Natural killer cell treated with Interleukin-12 subunit alpha and Interleukin-12 subunit beta and Interleukin-15 and Interleukin-18, amount 100 ng/mL, for 72 hours (primary cell): ENCODE data around the gene STYXL1. TPM values are rescaled to one million over a fixed set of nuclear protein-coding genes. Genes with fewer than 3 reads are reported as not detected.
"Not testable (repeated sequence)": the region's sequence is repeated elsewhere in the genome, so short reads cannot be mapped to it uniquely, and the experiment has no call there.

ENCODE experiments used
- ATAC-seq, 2 donors: fragments of 150-1000 bp; cut with Tn5 transposase in 1 of 2; sonication (Bioruptor Pico), chemical (Tn5 transposase) in 1 of 2; 2 replicates each; pipeline ENCODE4 v1.10.0; 2021
- DNase-seq: peaks from one replicate; pipeline ENCODE4 v3.0.0; 2022; ENCODE audit warnings: low spot score
- H3K27ac Mint-ChIP-seq, 2 donors: 1 replicate in 1 of 2; 2 replicates in 1 of 2; pipeline ENCODE4 v1.8.0; 2022; ENCODE audit warnings: mixed read lengths in 2 of 2, mild to moderate bottlenecking in 1 of 2, moderate library complexity in 1 of 2
- H3K27me3 Mint-ChIP-seq, 2 donors: 1 replicate in 1 of 2; 2 replicates in 1 of 2; pipeline ENCODE4 v1.8.0; 2022; ENCODE audit warnings: mixed read lengths in 2 of 2
- H3K36me3 Mint-ChIP-seq: one replicate; pipeline ENCODE4 v1.8.0; 2022; ENCODE audit warnings: mixed read lengths
- H3K4me1 Mint-ChIP-seq, 2 donors: 1 replicate in 1 of 2; 2 replicates in 1 of 2; pipeline ENCODE4 v1.8.0; 2022; ENCODE audit warnings: low read depth in 2 of 2, mixed read lengths in 2 of 2, mild to moderate bottlenecking in 1 of 2
- H3K4me3 Mint-ChIP-seq: one replicate; pipeline ENCODE4 v1.8.0; 2022; ENCODE audit warnings: mixed read lengths
- H3K9me3 Mint-ChIP-seq: 2 replicates; pipeline ENCODE4 v1.8.0; 2022; ENCODE audit warnings: mixed read lengths
- total RNA-seq, 2 donors: library from RNA; stranded (reverse); gene quantifications; one replicate each; pipeline ENCODE4 v1.2.3, GENCODE V29; 2022

The STYXL1 gene
- total RNA-seq, 2 donors from 2014 or later, result 36.6 to 56.4 TPM

DNA sequence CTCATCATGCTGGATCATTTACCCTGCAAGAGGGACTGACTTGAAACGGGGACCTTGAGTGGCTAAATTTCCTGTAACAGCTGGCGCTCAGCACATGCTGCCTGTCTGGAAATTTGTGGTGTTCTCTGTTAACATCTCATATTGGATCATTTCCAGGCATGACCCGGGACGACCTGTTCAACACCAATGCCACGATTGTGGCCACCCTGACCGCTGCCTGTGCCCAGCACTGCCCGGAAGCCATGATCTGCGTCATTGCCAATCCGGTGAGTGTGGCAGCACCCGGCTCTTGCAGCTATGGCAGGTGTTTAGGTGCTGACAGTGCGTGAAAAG, 10.0 kb upstream of the STYXL1 start:
- no peak for DNase-seq
- no peak for ATAC-seq
- Mint-ChIP-seq H3K27ac (no peak overlapping the region), H3K27me3 (no peaks in the 10 kb centered on the region), H3K36me3 (peaks cover 2% of the 10 kb centered on the region), H3K4me3 (no peak overlapping the region), H3K4me1 (peaks cover 10 to 15% of the 10 kb centered on the region in 2 donors), H3K9me3 (no peaks in the 10 kb centered on the region)

DNA sequence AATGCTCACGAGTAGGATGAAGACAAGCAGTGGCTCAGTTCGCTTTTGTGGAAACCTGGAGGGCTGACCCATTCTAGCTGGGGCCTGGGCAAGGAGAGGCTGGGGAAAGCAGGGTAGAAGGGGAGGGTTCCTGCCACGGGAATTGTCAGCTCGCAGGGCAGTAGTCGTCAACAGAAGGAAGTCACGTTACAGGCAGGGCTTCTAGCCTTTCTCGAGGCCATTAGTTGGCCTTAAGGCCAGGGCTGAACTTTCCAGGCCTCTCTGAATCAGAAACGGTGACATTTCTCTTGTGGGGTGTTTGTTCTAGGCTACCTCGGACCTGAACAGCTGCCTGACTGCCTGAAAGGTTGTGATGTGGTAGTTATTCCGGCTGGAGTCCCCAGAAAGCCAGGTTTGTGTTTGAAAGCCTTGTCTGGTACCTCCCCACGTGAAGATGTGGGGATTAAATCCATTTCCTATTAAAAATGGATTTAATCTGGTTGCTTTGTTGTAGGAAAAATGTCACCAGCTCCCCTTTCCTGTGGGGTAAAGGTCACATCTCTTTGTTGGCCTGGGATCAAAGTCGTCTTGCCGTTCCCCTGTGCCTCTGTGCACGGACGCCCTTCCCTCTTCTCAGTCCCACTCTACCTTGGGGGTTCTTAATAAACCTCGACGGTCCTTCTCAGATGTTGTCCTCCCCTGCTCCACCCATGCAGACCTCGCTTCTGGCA, 9.5 kb upstream of the STYXL1 start:
- DNase-seq, result no peak
- no peak for ATAC-seq
- Mint-ChIP-seq H3K27ac (no peak overlapping the region), H3K36me3 (no peaks in the 10 kb centered on the region), H3K4me3 (no peak overlapping the region), H3K4me1 (peaks cover 12 to 16% of the 10 kb centered on the region in 2 donors), H3K9me3 (no peaks in the 10 kb centered on the region), H3K27me3 (no peaks in the 10 kb centered on the region)

DNA sequence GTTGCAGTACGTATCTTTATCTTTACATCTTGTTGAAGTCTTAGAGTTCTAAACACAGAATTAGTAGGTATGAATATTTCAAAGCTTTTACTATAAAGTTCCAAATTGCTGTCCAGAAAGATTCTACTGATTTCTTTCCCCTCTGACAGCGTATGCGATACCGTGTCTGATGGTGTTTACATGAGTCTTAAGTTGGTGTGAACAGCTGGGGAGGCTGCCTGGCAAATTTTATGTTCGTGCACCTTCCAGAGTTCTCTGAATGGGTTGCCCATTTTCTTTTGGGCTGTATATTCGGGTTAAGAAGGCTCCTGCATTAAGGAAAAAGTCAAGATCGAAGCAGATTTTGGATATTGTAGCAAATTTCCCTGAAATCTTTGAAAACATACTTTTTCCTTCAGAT, 8.4 kb upstream of the STYXL1 start:
- Mint-ChIP-seq H3K4me1 (peaks cover 19 to 22% of the 10 kb centered on the region in 2 donors), H3K9me3 (no peaks in the 10 kb centered on the region), H3K36me3 (no peaks in the 10 kb centered on the region), H3K4me3 (no peak overlapping the region), H3K27ac (no peak overlapping the region), H3K27me3 (no peaks in the 10 kb centered on the region)
- DNase-seq, result no peak
- no peak for ATAC-seq

DNA sequence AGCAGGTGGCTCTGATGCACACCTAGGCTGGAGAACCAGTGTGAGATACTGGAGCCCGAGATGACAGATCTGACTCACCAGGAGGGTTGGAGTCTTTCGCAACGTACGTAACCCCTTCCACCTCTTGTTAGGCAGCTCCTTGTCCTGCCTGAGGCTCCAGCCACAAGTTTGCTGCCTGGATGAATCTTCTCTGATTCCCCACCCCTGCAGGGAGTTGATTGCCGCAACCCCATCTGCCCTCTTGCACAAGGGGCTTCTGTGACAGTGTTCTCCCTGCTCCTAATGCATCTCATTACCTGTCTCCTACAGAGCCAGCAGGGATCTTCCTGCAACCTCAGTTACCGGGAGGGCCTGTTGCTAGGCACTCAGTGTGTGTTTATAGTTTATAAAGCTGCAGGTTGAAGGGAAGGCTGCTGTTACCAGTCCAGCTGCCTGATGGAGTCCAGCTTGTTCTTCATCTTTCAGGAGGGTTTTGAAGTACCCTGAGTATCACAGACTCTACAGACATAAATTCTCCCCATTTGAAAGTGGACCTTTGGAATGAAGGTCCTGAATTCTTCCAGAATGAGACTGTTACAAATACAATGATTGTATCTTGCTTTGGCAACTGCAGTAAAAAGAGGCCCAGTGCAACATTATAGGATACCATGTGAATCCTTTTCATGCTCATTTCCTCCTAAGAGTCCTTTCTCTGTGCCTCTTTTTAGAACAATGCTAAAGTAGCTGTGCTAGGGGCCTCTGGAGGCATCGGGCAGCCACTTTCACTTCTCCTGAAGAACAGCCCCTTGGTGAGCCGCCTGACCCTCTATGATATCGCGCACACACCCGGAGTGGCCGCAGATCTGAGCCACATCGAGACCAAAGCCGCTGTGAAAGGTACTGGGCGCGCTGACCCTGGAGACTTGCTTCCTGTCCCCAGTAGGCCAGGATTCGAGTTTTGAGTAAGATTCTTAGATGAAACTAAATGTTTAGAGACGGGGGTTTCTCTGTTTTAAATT, 6.6 kb upstream of the STYXL1 start:
- H3K27ac Mint-ChIP-seq, result peak overlapping the region in 1 of 2 donors; percentile 31
- peak; percentile 62 to 67 for ATAC-seq
- peaks cover under 1% of the 10 kb centered on the region for H3K9me3 Mint-ChIP-seq
- no peak overlapping the region for H3K4me3 Mint-ChIP-seq
- H3K27me3 Mint-ChIP-seq, result no peaks in the 10 kb centered on the region
- DNase-seq, result no peak
- peaks cover 7% of the 10 kb centered on the region for H3K36me3 Mint-ChIP-seq
- peaks cover 31% of the 10 kb centered on the region in 2 donors for H3K4me1 Mint-ChIP-seq

DNA sequence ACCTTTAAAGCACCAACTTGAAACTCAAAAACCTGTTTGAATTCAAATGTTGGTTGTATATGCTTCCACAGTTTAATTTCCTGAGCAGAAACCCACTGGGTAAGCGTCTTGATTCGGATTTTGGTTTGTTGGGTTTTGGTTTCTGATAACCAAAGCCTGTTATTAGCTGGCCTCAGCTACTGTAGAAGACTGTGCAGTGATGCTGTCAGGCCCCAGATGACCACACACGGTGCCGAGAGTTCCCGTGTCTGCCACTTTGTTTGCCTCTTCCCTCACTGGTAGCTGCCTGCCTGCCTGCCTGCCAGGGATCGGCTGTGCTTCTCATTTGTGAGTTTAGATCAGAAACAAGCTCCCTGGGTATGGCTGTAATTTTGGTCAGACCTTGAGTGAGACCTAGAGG, 5.7 kb upstream of the STYXL1 start:
- ATAC-seq (no peak), DNase-seq (no peak)
- peak overlapping the region; percentile 31 to 68 for H3K27ac Mint-ChIP-seq
- no peak overlapping the region for H3K4me3 Mint-ChIP-seq
- peaks cover 12% of the 10 kb centered on the region for H3K36me3 Mint-ChIP-seq
- peaks cover 35 to 36% of the 10 kb centered on the region in 2 donors for H3K4me1 Mint-ChIP-seq
- peaks cover 4% of the 10 kb centered on the region for H3K9me3 Mint-ChIP-seq
- H3K27me3 Mint-ChIP-seq, result no peaks in the 10 kb centered on the region

DNA sequence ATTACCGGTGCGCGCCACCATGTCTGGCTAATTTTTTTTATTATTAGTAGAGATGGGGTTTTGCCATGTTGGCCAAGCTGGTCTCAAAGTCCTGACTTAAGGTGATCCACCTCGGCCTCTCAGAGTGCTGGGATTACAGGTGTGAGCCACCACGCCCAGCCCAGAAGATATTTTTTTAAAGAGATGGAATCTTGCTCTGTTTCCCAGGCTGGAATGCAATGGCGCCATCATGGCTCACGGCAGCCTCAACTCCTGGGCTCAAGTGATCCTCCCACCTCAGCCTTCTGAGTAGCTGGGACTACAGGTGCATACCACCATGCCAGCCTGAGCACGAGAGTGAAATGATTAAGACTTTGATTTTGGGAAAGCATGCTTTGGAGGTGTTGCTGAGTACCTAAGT, 4.9 kb upstream of the STYXL1 start:
- not testable (repeated sequence) for ATAC-seq, H3K9me3 Mint-ChIP-seq, H3K27me3 Mint-ChIP-seq, DNase-seq, H3K4me3 Mint-ChIP-seq
- Mint-ChIP-seq H3K27ac (peak overlapping the region; percentile 31 to 68), H3K36me3 (peaks cover 12% of the 10 kb centered on the region), H3K4me1 (peaks cover 35 to 37% of the 10 kb centered on the region in 2 donors)

DNA sequence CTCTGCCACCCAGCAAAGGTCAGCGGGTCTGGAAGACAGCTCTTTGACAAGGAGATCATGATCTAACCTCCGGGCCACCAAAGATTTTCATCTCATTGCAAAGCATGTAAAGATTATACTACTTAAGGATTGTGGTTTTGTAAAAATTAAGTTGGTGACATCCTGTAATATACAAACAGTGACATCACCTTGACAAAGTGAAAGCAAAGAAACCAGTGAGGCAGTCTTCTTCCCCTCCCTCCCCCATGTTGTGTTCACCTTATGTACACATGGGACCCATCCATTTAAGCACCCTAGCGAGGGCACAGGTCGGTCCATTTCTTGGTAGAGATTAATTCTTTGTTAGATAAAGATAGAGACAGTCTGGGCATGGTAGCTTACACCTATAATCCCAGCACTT, 4.0 kb upstream of the STYXL1 start:
- peak overlapping the region; percentile 76 to 80 for H3K27ac Mint-ChIP-seq
- peaks cover 4% of the 10 kb centered on the region for H3K9me3 Mint-ChIP-seq
- DNase-seq (no peak), ATAC-seq (no peak)
- peaks cover 12% of the 10 kb centered on the region for H3K36me3 Mint-ChIP-seq
- peak overlapping the region; percentile 59 for H3K4me3 Mint-ChIP-seq
- H3K27me3 Mint-ChIP-seq, result no peaks in the 10 kb centered on the region
- peaks cover 35 to 37% of the 10 kb centered on the region in 2 donors for H3K4me1 Mint-ChIP-seq

DNA sequence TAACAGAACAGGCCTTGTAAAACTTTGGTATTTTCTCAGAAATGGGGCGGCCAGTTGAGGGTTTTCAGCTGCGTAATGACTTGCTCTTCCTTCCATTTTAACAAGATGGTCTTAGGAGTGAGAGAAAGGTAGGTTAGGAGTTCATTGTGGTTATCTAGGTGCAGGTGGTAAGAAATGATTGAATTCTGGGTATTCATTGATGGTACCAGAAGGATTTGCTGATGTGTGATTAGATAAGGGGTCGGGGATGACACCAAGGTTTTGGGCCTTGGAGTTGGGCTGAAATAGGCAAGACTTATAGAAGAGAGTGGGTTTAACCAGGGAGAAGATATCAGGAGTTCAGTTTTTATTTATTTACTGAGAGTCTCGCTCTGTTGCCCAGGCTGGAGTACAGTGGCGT, 2.7 kb upstream of the STYXL1 start:
- Mint-ChIP-seq H3K4me1 (peaks cover 35 to 37% of the 10 kb centered on the region in 2 donors), H3K27me3 (no peaks in the 10 kb centered on the region), H3K27ac (peak overlapping the region; percentile 30 to 96), H3K9me3 (peaks cover 4% of the 10 kb centered on the region), H3K4me3 (peak overlapping the region; percentile 36), H3K36me3 (peaks cover 12% of the 10 kb centered on the region)
- DNase-seq, result no peak
- no peak for ATAC-seq

DNA sequence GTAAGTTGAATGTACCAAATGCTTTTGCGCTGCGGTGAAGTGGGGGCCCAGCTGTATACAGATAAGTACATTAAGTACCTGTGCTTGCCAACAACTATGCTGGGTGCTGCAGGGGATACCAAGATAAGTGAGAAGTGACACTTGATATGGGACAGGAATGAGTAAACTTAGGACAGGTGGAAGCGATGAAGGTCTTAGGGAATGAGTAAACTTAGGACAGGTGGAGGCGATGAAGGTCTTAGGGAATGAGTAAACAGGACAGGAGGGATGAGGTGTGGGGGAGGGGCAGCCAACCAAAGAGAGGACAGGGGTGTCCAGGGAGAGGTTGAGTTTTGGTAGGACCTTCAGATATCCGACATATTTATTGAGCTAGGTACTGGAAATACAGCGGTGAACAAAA, 1.5 kb upstream of the STYXL1 start:
- DNase-seq, result no peak
- H3K9me3 Mint-ChIP-seq, result peaks cover 4% of the 10 kb centered on the region
- no peak for ATAC-seq
- H3K4me3 Mint-ChIP-seq, result peak overlapping the region; percentile 94
- no peaks in the 10 kb centered on the region for H3K27me3 Mint-ChIP-seq
- peak overlapping the region; percentile 96 to 98 for H3K27ac Mint-ChIP-seq
- H3K36me3 Mint-ChIP-seq, result peaks cover 12% of the 10 kb centered on the region
- H3K4me1 Mint-ChIP-seq, result peaks cover 39 to 43% of the 10 kb centered on the region in 2 donors

DNA sequence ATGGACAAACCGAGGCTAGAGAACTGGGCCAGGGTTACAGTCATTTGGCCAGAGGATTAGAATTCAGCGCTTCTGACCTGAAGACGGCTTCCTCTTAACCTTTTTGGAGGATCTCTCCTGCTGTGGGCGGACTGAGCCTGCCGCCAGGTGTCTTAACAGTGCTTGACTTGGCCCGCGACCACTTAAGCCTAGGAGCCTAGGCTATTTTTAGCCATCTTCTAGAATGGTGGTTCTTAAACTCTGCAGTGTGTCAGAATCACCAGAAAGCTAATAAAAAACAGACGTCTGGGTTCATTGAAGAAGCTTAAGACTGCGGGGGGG, 828 bp upstream of the STYXL1 start:
- Mint-ChIP-seq H3K27me3 (no peaks in the 10 kb centered on the region), H3K4me1 (peaks cover 33 to 39% of the 10 kb centered on the region in 2 donors), H3K36me3 (peaks cover 12% of the 10 kb centered on the region), H3K27ac (peak overlapping the region; percentile 96 to 98), H3K4me3 (peak overlapping the region; percentile 94), H3K9me3 (peaks cover 4% of the 10 kb centered on the region)
- no peak for ATAC-seq
- no peak for DNase-seq

DNA sequence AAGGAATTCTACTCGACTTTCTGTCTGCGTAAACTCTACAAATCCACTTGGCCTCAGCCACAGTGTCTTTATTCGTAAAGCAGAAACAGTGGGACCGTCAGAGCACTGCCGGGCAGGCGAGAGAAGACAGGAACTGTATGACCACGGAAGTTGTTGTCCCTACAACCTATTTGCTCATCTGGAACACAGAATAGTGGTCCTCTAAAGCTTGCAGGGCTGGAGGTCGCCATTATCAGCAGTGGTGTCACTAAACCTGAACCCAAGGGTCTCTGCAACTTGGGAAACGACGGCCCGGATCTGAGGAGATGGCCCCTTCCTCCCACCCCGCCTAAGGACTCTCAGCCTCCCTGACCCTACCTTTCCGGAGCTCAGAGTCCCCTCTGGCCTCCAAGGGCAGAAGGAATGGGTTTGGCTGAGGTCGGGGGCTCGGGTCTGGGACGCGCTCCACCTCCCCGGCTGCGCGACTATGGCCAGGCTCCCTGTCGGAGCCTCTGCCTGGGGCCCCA, 442 bp downstream of the STYXL1 start:
- DNase-seq, result no peak
- peak overlapping the region; percentile 96 to 98 for H3K27ac Mint-ChIP-seq
- no peaks in the 10 kb centered on the region for H3K27me3 Mint-ChIP-seq
- H3K9me3 Mint-ChIP-seq, result peaks cover 4% of the 10 kb centered on the region
- peak in 1 of 2 donors; percentile 18 for ATAC-seq
- H3K4me3 Mint-ChIP-seq, result peak overlapping the region; percentile 94
- peaks cover 12% of the 10 kb centered on the region for H3K36me3 Mint-ChIP-seq
- H3K4me1 Mint-ChIP-seq, result peaks cover 26 to 31% of the 10 kb centered on the region in 2 donors

DNA sequence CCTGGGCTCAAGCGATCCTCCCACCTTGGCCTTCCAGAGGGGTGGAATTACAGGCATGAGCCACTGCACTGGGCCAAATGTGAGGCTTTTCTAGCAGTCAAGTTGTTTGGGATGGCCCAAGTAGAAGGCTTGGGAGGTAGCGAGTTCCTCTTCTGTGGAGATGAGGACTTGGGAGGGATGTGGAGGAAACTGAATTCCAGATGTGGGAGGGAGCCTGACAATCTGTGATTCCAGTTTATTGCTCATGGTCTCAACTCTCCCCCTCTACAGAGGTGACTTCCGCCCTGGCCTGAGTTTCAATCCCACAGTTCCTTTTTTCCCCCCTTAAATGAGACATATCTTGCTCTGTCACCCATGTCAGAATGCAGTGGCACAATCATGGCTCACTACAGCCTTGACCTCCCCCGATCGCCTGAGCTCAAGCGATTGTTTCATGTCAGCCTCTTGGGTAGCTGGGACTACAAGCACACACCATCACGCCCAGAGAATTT, 3.4 kb downstream of the STYXL1 start:
- Mint-ChIP-seq H3K36me3 (peaks cover 5% of the 10 kb centered on the region), H3K4me3 (no peak overlapping the region), H3K9me3 (peaks cover 3% of the 10 kb centered on the region), H3K27ac (peak overlapping the region in 1 of 2 donors; percentile 13), H3K27me3 (no peaks in the 10 kb centered on the region), H3K4me1 (peaks cover 13 to 14% of the 10 kb centered on the region in 2 donors)
- DNase-seq (no peak), ATAC-seq (no peak)

DNA sequence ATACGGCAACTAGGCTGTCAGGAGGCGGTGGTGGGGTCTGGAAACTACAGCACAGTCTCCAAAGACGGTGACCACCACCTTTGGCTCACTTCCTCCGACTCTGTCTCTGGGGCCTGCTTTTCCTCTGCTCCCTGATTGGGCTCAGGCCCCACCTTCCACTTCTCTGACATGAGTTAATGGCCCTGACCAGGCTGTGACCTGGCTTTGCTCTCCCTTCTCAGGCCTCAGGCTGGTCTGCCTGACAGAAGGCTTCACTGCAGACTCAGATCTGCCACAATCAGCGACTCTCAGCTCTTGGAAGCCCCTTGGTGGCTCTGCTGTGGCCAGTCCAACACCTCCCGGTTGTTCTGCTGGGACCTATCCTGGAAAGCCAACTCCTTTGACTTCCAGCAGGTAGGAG, 7.7 kb downstream of the STYXL1 start:
- Mint-ChIP-seq H3K4me3 (no peak overlapping the region), H3K4me1 (peaks cover 7 to 12% of the 10 kb centered on the region in 2 donors), H3K27ac (no peak overlapping the region), H3K9me3 (no peaks in the 10 kb centered on the region), H3K36me3 (no peaks in the 10 kb centered on the region), H3K27me3 (no peaks in the 10 kb centered on the region)
- no peak for ATAC-seq
- no peak for DNase-seq

DNA sequence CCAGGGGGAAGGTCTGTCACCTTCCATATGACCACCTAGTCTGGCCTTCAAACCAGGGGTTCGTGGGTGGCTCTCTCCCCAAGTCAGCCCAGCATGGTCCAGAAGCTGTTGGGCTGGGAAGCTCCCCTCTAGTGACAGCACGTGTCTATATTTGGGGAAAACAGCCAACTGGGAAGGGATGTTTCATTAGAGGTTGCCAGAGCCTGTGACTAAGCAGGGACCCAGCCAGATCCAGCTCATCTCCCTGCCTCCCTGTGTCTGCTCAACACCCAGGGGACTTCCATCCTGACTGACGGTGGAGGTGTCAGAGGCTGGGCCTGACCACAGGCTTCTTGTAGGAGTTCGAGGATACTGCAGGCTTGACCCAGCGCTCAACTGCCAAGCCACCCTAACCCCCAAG, 10.5 kb downstream of the STYXL1 start:
- H3K27me3 Mint-ChIP-seq, result no peaks in the 10 kb centered on the region
- no peak for ATAC-seq

More for the DNA sequence above, 10.5 kb downstream of the STYXL1 start:
- Mint-ChIP-seq H3K36me3 (no peaks in the 10 kb centered on the region), H3K27ac (no peak overlapping the region), H3K4me3 (no peak overlapping the region), H3K9me3 (no peaks in the 10 kb centered on the region), H3K4me1 (peaks cover 14% of the 10 kb centered on the region in 2 donors)
- DNase-seq, result no peak
